ENCODE measurements around the gene MIB1.
"Not testable (repeated sequence)": the region's sequence is repeated elsewhere in the genome, so short reads cannot be mapped to it uniquely, and the experiment has no call there.

Gene MIB1

DNA sequence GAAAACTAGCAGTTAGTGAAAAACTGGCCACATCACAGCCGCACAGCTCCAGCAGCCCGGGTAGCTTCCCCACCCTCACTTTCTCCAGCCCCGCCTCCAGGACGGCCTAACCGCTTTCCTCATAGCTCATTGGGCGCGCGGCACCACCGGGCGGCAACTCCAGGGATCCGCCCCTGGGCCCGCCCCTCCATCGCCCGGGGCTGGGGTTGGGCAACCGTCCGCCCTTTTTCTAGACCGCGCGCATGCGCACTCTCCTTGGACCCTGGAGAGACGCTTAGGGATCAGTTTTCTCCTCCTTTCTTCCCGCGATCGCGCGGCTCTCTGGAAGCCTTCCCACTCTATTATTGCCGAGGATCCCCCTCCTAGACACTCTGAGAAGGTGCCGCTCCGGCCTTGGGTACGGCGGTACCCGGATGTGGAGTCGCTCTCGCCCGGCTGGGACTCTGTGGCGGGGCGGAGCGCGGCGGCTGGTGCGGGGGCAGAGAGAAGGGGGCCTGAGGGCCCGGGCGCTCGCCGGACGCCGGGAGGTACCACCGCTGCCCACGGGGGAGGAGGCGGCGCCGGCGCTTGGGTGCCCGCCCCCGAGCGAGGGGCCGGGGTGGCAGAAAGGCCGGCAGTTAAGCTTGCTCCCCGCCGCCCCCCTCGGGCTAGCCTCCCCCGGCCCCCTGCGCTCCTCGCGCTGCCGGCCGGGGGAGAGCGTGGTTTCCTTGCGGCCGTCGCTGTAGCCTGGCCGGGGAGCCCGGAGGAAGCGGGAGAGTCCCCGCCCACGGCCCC is at the start of gene MIB1:
TSS of gene MIB1 (plus strand) at position 255 of the 774 bp plus-strand sequence. CDS start 792 bp downstream, outside the sequence.
- in situ Hi-C loops (cut with MboI; ENCODE audit: low sequenced_read_pairs): no loop called here

GRCh38 chr18:21693322-21693721 is 47.3 kb upstream of the MIB1 start:
- in situ Hi-C loops (cut with MboI; ENCODE audit: low sequenced_read_pairs): no loop called here

GRCh38 chr18:21700528-21701075 is 40.0 kb upstream of the MIB1 start:
- in situ Hi-C loops (cut with MboI; ENCODE audit: low sequenced_read_pairs): no loop called here

- in situ Hi-C loops (cut with MboI; ENCODE audit: low sequenced_read_pairs): no loop called here
Measured at GRCh38 chr18:21701621-21702020, 39.0 kb upstream of the MIB1 start.

DNA sequence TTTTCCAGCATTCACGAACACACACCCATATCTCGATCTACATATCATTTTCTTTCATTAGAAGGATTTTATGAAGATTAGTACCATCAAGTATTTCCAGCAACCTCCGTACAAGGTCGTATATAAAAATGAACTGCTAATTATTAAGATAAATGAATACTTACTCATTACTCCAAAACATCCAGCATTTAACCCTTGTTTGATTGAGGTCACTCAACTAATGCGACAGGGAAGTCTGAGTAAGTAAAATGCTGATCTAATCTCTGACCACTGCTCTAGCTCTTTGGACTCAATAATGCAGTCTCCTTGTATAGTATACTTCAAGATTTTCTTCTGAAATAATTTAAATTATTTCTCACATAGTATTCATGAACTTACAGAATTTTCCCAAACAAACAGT is 38.0 kb upstream of the MIB1 start:
- in situ Hi-C loops (cut with MboI; ENCODE audit: low sequenced_read_pairs): no loop called here

GRCh38 chr18:21703241-21703820 is 37.3 kb upstream of the MIB1 start:
- in situ Hi-C loops (cut with MboI; ENCODE audit: low sequenced_read_pairs): no loop called here

DNA sequence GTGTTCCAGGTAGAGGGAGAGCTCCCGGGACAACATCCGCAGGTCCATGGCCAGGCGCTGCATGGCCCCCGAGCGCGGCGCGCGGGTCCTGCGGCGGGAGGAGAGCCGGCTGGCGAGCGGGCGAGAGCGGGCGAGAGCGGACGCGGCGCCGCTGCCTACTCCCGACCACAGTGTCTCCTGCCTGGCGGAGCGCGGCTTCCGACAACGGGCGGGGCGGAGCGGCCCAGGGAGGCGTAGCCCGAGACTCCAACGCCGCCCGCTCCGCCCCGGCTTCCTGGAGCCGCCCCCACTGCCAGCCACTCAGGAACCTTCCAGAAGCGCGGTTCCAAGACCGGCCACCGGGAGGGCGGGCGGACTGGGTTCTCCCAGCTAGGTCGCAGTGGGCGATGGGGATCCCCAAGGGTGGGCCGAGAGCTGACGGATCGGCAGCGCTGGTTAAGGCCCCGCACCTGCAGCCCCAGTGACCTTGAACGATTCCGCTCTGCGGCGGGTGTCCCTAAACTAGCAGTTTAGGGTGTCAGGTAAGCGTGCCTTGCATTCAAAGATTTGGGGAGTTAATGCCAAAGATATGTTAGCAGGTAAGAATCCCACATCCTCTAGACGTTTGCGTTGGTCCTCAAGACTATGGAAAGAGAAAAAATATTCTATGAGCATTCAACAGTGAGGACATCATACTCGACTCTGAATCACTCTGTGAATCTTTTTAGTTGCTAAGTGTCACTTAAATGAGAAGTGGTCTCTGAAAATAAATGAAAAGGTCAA is 35.8 kb upstream of the MIB1 start, which contains the start of gene ABHD3:
TSS of gene ABHD3 (minus strand) at position 172 of the 762 bp plus-strand sequence. CDS start at position 63, 109 bp downstream.
- in situ Hi-C loops (cut with MboI; ENCODE audit: low sequenced_read_pairs): no loop called here

GRCh38 chr18:21706386-21706865 is 34.2 kb upstream of the MIB1 start:
- in situ Hi-C loops (cut with MboI; ENCODE audit: low sequenced_read_pairs): no loop called here

DNA sequence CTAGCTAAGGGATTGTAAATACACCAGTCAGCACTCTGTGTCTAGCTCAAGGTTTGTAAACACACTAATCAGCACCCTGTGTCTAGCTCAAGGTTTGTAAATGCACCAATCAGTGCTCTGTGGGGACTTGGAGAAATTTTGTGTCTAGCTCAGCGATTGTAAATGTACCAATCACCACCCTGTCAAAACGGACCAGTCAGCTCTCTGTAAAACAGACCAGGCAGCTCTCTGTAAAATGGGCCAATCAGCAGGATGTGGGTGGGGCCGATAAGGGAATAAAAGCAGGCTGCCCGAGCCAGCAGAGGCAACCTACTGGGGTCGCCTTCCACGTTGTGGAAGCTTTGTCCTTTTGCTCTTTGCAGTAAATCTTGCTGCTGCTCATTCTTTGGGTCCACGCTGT is 33.5 kb upstream of the MIB1 start:
- in situ Hi-C loops (cut with MboI; ENCODE audit: low sequenced_read_pairs): not testable (repeated sequence)

DNA sequence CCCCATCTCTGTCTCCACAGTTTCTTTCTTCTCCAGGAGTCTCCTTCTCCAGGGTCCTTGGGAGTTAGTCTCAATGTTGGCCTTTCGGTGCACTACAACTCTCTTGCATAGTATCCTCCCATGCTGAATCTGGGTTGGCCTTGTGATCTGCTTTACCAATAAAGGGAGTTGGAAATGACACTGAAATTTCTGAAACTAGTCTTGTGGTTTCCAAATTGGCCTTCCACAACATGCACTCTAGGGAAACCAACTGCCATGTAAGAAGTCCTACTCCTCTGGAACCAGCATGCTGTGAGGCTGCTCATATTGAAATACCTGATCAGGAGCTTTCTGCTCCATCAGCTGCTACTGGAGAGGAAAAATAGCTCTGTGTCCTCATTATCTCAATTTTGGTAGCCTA is 26.1 kb upstream of the MIB1 start:
- in situ Hi-C loops (cut with MboI; ENCODE audit: low sequenced_read_pairs): no loop called here

DNA sequence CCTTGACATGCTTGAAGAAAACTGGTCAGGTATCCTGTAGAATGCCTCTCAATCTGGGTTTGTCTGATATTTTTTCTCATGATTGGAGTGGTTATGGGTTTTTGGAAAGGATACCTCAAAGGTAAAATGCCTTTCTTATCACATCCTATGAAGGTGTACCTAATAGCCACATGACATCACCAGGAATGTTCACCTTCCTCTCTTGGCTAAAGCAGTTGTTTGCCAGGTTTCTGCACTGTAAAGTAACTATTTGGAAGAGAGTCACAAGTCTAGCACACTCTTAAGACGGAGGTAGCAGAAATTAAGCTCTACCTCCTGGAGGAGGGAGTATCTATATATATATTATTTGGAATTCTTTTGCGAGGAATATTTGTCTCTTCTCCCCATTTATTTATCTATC is 17.9 kb upstream of the MIB1 start:
- in situ Hi-C loops (cut with MboI; ENCODE audit: low sequenced_read_pairs): no loop called here

- in situ Hi-C loops (cut with MboI; ENCODE audit: low sequenced_read_pairs): no loop called here
Measured at GRCh38 chr18:21725201-21725600, 15.4 kb upstream of the MIB1 start.

DNA sequence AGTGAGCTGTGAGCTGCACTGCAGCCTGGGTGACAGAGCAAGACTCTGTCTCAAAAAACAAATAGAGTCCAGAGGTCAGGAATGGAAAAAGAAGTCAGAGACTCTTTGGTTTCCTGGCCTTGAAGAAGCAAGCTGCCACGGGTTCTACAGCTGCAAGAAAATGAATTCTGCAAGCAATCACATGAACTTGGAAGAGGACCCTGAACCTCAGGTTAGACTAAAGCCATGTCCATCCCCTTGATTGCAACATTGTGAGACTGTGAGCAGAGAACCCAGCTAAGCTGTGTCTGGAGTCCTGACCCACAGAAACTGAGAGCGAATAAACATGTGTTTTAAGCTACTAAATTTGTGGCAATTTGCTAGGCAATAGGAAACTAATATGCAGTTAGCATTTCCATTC is 12.9 kb upstream of the MIB1 start:
- in situ Hi-C loops (cut with MboI; ENCODE audit: low sequenced_read_pairs): no loop called here

- in situ Hi-C loops (cut with MboI; ENCODE audit: low sequenced_read_pairs): no loop called here
Measured at GRCh38 chr18:21733011-21733410, 7.6 kb upstream of the MIB1 start.

DNA sequence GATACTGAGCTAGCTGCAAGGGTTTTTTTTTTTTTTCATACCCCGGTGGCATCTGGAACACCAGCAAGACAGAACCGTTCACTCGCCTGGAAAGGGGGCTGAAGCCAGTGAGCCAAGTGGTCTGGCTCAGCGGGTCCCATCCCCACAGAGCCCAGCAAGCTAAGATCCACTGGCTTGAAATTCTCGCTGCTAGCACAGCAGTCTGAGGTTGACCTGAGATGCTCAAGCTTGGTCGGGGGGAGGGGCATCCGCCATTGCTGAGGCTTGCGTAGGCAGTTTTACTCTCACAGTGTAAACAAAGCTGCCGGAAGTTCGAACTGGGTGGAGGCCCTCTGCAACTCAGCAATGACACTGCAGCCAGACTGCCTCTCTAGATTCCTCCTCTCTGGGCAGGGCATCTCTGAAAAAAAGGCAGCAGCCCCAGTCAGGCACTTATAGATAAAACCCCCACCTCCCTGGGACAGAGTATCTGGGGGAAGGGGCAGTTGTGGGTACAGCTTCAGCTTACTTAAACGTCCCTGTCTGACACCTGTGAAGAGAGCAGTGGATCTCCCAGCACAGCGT is 5.1 kb upstream of the MIB1 start:
- in situ Hi-C loops (cut with MboI; ENCODE audit: low sequenced_read_pairs): no loop called here

- in situ Hi-C loops (cut with MboI; ENCODE audit: low sequenced_read_pairs): not testable (repeated sequence)
Measured at GRCh38 chr18:21736926-21737325, 3.7 kb upstream of the MIB1 start.

- in situ Hi-C loops (cut with MboI; ENCODE audit: low sequenced_read_pairs): no loop called here
Measured at GRCh38 chr18:21739604-21740537, 721 bp upstream of the MIB1 start.

DNA sequence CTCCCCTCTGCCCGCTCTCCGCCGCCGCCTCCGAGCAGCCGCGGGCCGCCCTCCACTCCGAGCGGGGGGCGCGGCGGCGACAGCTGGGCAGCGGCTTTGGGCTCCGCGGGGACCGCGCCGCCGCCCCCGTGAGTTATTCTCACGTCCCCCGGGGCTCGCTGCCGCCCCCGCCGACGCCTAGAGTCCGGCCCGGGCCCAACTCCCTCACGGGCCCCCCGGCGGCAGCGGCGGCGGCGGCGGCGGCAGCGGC is 645 bp downstream of the MIB1 start:
- in situ Hi-C loops (cut with MboI; ENCODE audit: low sequenced_read_pairs): no loop called here

GRCh38 chr18:21741562-21742314 is 1.1 kb downstream of the MIB1 start:
- in situ Hi-C loops (cut with MboI; ENCODE audit: low sequenced_read_pairs): no loop called here

GRCh38 chr18:21742315-21742687 is 1.7 kb downstream of the MIB1 start:
- in situ Hi-C loops (cut with MboI; ENCODE audit: low sequenced_read_pairs): no loop called here

Data from HL-60/S4 (cell line).